ENCODE data around the gene OSGIN1.
"Not testable (repeated sequence)": the region's sequence is repeated elsewhere in the genome, so short reads cannot be mapped to it uniquely, and the experiment has no call there.

Gene OSGIN1

GRCh38 chr16:83942074-83942473, 11.0 kb upstream of the OSGIN1 start:
- no peak for DNase-seq

GRCh38 chr16:83942815-83943515, 10.1 kb upstream of the OSGIN1 start:
- DNase-seq: no peak

GRCh38 chr16:83943516-83944050, 9.5 kb upstream of the OSGIN1 start:
- DNase-seq: no peak

GRCh38 chr16:83945587-83945986, 7.5 kb upstream of the OSGIN1 start:
- no peak for DNase-seq

GRCh38 chr16:83946154-83946780, 6.8 kb upstream of the OSGIN1 start:
- DNase-seq: no peak

GRCh38 chr16:83946781-83947566, 6.1 kb upstream of the OSGIN1 start:
- no peak for DNase-seq

- no peak for DNase-seq
These were observed 5.3 kb upstream of the OSGIN1 start for GRCh38 chr16:83947642-83948234.

- DNase-seq: no peak
These were observed 3.9 kb upstream of the OSGIN1 start for GRCh38 chr16:83948914-83949723.

- no peak for DNase-seq
These were observed 3.4 kb upstream of the OSGIN1 start for GRCh38 chr16:83949724-83950001.

GRCh38 chr16:83950862-83951399, 2.1 kb upstream of the OSGIN1 start:
- not testable (repeated sequence) for DNase-seq

- DNase-seq: no peak
These were observed 1.5 kb upstream of the OSGIN1 start for GRCh38 chr16:83951544-83951943.

GRCh38 chr16:83952587-83952939, 477 bp upstream of the OSGIN1 start:
- DNase-seq: no peak

GRCh38 chr16:83953796-83954576, 946 bp downstream of the OSGIN1 start:
- no peak for DNase-seq

- no peak for DNase-seq
These were observed 1.6 kb downstream of the OSGIN1 start for GRCh38 chr16:83954577-83955016.

GRCh38 chr16:83955218-83956130, 2.4 kb downstream of the OSGIN1 start:
- DNase-seq: no peak

GRCh38 chr16:83956336-83957289, 3.6 kb downstream of the OSGIN1 start:
- DNase-seq: peak; percentile 65

GRCh38 chr16:83957296-83957855, 4.3 kb downstream of the OSGIN1 start:
- no peak for DNase-seq

- no peak for DNase-seq
These were observed 5.3 kb downstream of the OSGIN1 start for GRCh38 chr16:83958137-83958845.
